Measurements from ENCODE around the gene BCR.

BCR gene

GRCh38 chr22:23151827-23152226 lies 28.5 kb upstream of the BCR start:
- DNase-seq (ENCODE audit: low read depth), result no peak

DNA sequence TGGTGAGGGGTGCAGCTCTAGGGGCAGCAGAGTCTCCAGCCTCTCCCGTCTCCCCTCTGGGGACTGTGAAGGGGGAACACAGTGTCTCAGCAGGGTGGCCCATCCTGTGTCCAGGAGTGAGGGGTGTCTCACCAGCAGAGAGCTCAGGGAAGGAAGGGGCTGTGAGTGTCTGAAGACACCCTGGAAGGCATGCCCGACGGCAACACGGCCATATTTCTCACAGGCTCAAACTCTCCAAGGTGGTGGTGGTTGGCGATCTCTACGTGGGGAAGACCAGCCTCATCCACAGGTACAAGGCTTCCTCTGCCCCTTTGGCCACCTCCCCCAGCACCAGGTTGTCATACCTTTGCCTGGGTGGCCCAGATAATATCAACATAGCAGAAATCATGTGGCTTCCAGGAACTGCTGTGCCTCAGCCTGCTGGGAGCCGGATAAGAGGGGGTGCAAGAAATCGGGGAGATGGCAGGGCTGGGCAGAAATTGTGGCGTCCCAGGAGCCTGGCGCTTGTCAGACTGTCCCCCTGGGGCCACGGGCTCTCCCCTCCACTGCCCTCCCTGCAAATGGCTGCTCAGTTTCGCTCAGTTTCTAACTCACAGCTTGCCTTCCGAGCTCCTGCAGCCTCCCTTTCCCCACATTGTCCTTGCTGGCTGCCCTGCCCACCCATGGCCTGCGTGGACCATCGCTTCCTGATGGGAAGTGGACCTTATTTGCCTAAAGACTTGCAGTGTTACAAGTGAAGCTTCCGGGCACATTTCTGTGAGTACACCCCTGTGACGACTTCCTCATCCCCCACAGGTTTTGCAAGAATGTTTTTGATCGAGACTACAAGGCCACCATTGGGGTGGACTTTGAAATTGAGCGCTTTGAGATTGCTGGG lies 27.8 kb upstream of the BCR start:
- no peak for DNase-seq (ENCODE audit: low read depth)

DNA sequence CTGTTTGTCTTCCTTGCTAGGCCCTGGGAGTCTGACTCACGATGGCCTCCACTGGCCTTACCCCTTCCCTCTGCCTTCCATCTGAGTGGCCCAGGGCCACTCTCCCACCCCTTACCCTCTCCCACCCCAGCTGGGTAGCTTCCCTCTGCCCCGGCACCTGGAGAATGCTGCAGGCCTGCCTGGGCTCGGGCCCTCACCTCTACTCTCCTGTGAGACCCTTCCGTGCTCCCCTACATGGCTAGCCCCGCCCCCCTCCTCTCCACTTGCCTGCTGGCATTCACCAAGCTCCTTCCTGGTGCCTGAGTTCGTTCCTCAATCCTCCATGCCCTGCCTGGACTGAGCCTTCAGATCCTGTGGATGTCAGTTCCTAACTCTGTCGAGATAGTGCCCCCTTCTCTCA lies 26.3 kb upstream of the BCR start:
- no peak for DNase-seq (ENCODE audit: low read depth)

DNA sequence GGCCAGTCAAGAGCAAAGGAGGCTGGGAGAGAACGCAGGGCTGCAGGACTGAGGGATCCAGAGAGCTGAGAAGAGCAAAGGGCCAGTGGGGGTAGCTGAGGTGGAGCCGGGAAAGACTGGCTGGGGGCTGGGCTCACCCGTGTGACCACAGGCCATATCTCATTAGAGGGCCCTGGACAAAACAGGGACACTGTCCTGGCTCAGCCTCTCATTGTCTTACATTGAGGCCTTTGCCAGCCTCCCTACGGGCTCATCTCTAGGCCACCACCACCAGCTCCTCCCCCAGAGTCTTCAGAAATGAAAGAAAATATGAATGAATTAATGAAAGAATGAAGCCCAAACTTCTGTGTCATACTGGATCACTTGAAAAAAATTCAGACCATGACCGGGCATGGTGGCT lies 25.8 kb upstream of the BCR start:
- DNase-seq (ENCODE audit: low read depth), result no peak

DNA sequence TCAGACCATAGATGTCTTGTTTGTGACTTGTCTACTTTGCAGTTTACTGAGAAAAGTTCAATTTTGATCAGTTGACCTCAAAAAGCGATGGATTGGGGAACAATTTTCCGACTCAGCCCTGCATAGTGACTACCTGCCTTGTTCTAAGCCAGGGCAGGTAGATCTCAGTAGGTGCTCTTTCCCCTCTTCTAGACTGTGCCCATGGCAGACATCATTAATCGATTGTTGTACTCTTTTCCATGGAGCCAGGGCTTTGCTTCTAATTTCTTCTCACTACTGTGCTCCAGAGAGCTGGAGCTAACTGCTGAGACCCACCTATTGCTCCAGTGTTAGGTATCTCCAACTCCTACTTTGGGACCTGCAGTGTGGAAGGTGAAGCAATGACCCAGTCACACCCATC lies 25.2 kb upstream of the BCR start:
- DNase-seq (ENCODE audit: low read depth), result no peak

DNA sequence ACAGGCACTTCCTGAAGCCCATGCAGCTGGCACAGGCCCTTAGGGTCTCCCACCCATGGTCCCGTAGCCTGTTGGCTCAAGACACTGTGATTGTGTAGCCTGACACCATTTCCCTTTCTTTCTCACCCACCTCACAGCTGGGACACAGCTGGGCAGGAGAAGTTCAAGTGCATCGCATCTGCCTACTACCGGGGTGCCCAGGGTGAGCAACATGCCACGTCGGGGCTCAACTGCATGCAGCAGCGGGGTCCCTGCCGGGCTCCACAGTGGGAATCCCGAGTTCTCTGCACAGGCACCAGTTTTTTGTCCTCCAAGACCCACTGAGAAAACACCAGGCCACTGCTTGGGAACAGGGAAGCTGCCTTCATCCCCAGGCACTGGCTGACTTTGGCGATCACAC lies 24.5 kb upstream of the BCR start:
- no peak for DNase-seq (ENCODE audit: low read depth)

- no peak for DNase-seq (ENCODE audit: low read depth)
Measured at GRCh38 chr22:23156286-23156685, 24.0 kb upstream of the BCR start.

DNA sequence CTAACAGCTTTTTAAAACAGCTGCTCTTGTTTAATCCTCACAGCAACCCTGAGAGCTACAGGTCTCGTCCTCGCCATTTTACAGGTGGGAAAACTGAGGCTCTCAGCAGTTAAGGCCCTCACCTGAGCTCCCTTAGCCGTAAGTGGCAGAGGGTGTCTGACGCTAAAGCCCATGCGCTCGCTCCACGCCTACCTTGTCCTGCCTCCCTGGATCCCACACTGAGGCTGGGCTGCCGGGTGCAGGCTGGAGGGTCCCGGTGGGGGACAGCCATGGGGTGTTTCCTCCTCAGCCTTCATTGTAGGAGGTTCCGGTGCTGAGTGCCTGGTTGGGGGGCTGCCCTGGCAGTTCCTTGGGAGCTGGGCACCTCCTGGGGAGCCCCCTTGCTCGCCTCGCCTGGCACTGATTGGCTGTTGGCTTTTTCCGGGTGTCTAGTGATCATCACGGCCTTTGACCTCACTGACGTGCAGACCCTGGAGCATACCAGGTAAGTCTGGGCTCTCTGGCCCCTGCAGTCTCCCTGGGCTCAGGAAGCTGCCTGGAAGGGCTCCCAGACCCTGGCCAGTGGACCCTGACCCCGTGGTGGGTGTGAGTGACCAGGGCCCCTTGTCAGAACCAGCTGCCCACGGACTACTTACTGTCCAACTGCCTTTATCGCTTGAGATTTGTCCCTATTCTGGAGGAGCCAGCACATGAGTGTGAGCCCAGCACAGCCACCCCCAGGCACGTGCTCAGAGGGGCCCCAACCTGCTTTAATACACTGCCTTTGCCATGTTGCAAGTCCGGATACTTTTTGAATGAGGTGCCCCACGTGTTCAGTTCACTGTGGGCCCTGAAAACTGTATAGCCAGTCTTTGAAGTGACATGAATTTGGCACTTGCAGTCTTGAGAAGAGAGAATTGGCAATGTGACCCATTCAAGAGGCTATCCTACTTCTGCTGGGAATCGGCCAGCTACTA lies 22.5 kb upstream of the BCR start:
- no peak for DNase-seq (ENCODE audit: low read depth)

GRCh38 chr22:23158516-23159290 lies 21.6 kb upstream of the BCR start:
- DNase-seq (ENCODE audit: low read depth), result no peak

GRCh38 chr22:23159291-23159630 lies 21.0 kb upstream of the BCR start:
- no peak for DNase-seq (ENCODE audit: low read depth)

DNA sequence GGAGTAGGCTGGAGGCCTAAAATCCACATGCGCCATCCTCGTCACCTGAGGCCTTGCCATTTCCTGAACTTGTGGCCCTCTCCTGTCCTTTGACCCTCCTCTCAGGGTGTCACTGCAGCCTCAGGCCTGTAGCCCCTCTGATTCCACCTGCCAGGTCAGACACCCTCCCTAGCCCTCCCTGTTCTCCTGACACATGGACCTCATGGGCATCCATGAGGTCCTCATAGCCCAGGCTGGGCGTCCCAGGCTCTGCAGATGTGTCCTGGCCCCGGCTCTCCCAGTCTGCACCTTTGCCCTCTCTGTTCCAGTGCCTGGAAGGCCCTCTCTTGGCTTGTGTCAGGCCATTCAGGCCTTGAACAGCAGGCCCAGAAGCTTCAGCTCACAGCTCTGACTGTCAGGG lies 19.3 kb upstream of the BCR start:
- DNase-seq (ENCODE audit: low read depth), result no peak

GRCh38 chr22:23161574-23161973 lies 18.7 kb upstream of the BCR start:
- no peak for DNase-seq (ENCODE audit: low read depth)

- DNase-seq (ENCODE audit: low read depth), result no peak
Measured at GRCh38 chr22:23163665-23164064, 16.6 kb upstream of the BCR start.

GRCh38 chr22:23164091-23164490 lies 16.2 kb upstream of the BCR start:
- DNase-seq (ENCODE audit: low read depth), result no peak

- no peak for DNase-seq (ENCODE audit: low read depth)
Measured at GRCh38 chr22:23166042-23166831, 14.1 kb upstream of the BCR start.

- no peak for DNase-seq (ENCODE audit: low read depth)
Measured at GRCh38 chr22:23166841-23167616, 13.3 kb upstream of the BCR start.

GRCh38 chr22:23168391-23169042 lies 11.8 kb upstream of the BCR start:
- DNase-seq (ENCODE audit: low read depth), result no peak

DNA sequence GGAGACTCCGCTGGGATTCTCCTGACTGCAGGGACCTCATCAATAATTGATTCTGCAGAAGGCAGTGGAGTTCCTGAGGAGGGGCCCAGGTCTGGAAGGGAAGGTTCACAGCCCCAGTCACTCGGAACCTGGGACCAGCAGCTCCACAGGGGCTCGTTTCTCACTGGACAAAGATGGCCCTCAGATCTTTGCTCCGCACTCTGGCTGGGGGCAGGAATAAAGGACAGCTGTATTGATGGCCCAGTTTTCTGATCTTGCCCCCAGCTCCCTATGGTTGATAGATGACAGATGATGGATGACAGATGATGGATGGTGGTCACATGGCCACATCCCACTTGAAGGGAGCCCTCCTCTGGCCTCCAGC lies 11.3 kb upstream of the BCR start:
- no peak for DNase-seq (ENCODE audit: low read depth)

DNA sequence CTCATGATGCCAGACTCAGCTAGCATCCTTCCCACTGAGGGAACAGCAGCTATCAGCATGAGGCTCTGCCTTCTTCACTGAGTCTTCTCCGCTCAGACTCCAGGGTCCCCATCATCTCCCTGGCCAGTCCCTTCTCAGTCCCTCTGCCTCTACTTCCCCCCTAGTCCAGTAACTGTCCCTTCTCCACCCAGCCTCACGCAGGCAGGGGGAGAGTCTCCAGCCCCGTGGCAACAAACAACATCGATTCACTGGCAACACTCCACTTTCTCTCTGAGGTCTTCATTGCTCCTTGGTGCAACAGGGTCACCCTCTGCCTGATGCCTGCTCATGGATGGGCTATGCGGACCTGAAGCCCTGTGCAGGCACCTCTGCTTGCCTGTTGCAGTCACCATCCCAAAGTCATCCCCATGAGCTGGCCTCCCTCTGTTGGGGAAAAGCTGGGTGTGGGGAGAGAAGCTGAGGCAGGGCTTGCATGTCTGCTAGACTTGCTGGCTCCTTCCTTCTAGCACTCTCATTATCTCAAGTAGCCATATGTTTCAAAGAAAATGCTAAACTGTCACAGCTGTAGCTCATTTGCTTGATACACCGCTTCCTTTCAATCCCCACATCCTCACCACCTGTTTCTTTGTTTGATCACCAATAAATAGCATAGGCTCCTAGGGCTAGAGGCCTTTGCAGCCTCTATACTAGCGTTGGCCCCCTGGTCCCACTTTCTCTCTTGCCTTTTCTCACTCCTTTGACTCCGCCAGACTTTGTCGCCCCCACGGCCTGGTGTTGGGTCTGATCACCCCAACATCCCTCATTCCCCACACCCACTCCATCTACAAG lies 4.3 kb upstream of the BCR start:
- no peak for DNase-seq (ENCODE audit: low read depth)

- DNase-seq (ENCODE audit: low read depth), result no peak
Measured at GRCh38 chr22:23176645-23177027, 3.7 kb upstream of the BCR start.
